Measurements from ENCODE around the gene UTRN.

- TF ChIP-seq POLR2AphosphoS5 (IDR thresholded peaks at IDR 0.05), result no peak
- no peak for TF ChIP-seq EP300 (IDR thresholded peaks at IDR 0.05)
Measured at GRCh38 chr6:144277605-144278227, 7.4 kb upstream of the UTRN start.

All from sigmoid colon (tissue), 4 donors.